ENCODE data around the gene EFTUD2.

GRCh38 chr17:44919885-44920564, 20.8 kb upstream of the EFTUD2 start:
- no peak for TF ChIP-seq ZNF274 (IDR thresholded peaks at IDR 0.05; ENCODE audit: low read depth, low read length)
- no peak for TF ChIP-seq POLR2A (IDR thresholded peaks at IDR 0.05; ENCODE audit: borderline replicate concordance, extremely low read depth, insufficient read depth, insufficient read length)
- TF ChIP-seq CTCF (IDR thresholded peaks at IDR 0.05 in 2 of 3, conservative IDR thresholded peaks at IDR 0.05 in 1 of 3; ENCODE audit: borderline replicate concordance in 1 of 3, insufficient read depth in 1 of 3, low read depth in 2 of 3, low read length in 2 of 3): peak; percentile 87 to 93 (median 87)
- no peak for TF ChIP-seq ZFX (IDR thresholded peaks at IDR 0.05)
- peak; percentile 96 for TF ChIP-seq RAD21 (IDR thresholded peaks at IDR 0.05; ENCODE audit: low read depth)
- TF ChIP-seq POLR2AphosphoS5 (IDR thresholded peaks at IDR 0.05; ENCODE audit: low read depth, low read length): no peak
- TF ChIP-seq ATF3 (IDR thresholded peaks at IDR 0.05): no peak
- no peak for TF ChIP-seq EZH2phosphoT487 (IDR thresholded peaks at IDR 0.05; ENCODE audit: borderline replicate concordance)
- no peak for TF ChIP-seq TCF7L2 (IDR thresholded peaks at IDR 0.05; ENCODE audit: borderline replicate concordance, extremely low read depth, insufficient read depth, insufficient read length)
- TF ChIP-seq CEBPB (IDR thresholded peaks at IDR 0.05; ENCODE audit: low read depth): no peak
- TF ChIP-seq MAX (IDR thresholded peaks at IDR 0.05): no peak
- TF ChIP-seq SP1 (IDR thresholded peaks at IDR 0.05; ENCODE audit: low read depth): no peak
- TF ChIP-seq EZH2 (IDR thresholded peaks at IDR 0.05): no peak
